Adrenal gland (tissue), 12 donors: ENCODE data around the gene ATR. TPM values are rescaled to one million over a fixed set of nuclear protein-coding genes. Genes with fewer than 3 reads are reported as not detected.

Experiments
- DNase-seq, 7 donors: peaks; one replicate each; pipeline ENCODE4 v3.0.0-alpha.2; 2019 to 2020
- H3K27ac ChIP-seq, 5 donors: fragments of 200-600 bp; sonication (generic) in 4 of 5; 1 replicate in 3 of 5; 2 replicates in 2 of 5; pipeline versions ENCODE4 v1.5.1 to v1.8.0; 2016 to 2020; ENCODE audit warnings: mild to moderate bottlenecking in 1 of 5
- H3K27me3 ChIP-seq: fragments of 200-600 bp; 2 replicates; pipeline ENCODE4 v1.8.0; 2021
- H3K36me3 ChIP-seq, 2 donors: fragments of 200-600 bp; replicated peaks in 1 of 2; 1 replicate in 1 of 2; 2 replicates in 1 of 2; pipeline versions ENCODE4 v1.5.1 to v1.8.0; 2018 to 2022
- H3K4me1 ChIP-seq, 2 donors: fragments of 200-600 bp; replicated peaks in 1 of 2; 1 replicate in 1 of 2; 2 replicates in 1 of 2; pipeline versions ENCODE4 v1.5.1 to v1.8.0; 2018 to 2021
- H3K4me3 ChIP-seq, 4 donors: fragments of 200-600 bp; sonication (generic) in 3 of 4; one replicate each; pipeline ENCODE4 v1.5.1; 2016 to 2018
- H3K9me3 ChIP-seq, 3 donors: fragments of 200-600 bp; sonication (generic) in 1 of 3; replicated peaks in 1 of 3; 1 replicate in 2 of 3; 2 replicates in 1 of 3; pipeline versions ENCODE4 v1.5.1 to v1.8.0; 2016 to 2021
- POLR2A ChIP-seq, 2 donors: fragments of 450-650 bp; IDR thresholded peaks; one replicate each; pipeline ENCODE4 v1.6.1; 2017; ENCODE audit warnings: antibody characterized with exemption in 2 of 2, mild to moderate bottlenecking in 2 of 2, moderate library complexity in 1 of 2
- WGBS, 4 donors: extraction: QIAGEN DNeasy Blood & Tissue Kit in 2 of 4; methylation state at CpG; one replicate each; pipeline versions ENCODE4 v1.1.5 to v1.1.7; 2013 to 2017; 5-methylcytosine and 5-hydroxymethylcytosine counted together
- intact Hi-C, 2 donors: fragments of 100-400 bp; cut with DNase I; formaldehyde crosslinking; loops; one replicate each; pipeline versions ENCODE4 v1.14.1 to v1.15.0; 2022 to 2023
- polyA plus RNA-seq, 3 donors: library from polyadenylated mRNA; stranded (reverse); fragments of 200-250 nt in 2 of 3; fragments of 350-450 nt in 1 of 3; fragmentation: Illumina TruSeq in 1 of 3; extraction: RNeasy Lipid Tissue Mini Kit (QIAGEN cat#74804) in 1 of 3; gene quantifications; one replicate each; pipeline ENCODE4 v1.2.3, GENCODE V29; 2013 to 2014
- total RNA-seq, 9 donors: library from RNA; depleted of rRNA in 4 of 9; stranded (reverse); fragments of >200 nt in 4 of 9; fragments of 120-200 nt in 1 of 9; fragmentation: NEBNext Ultra II Directional in 1 of 9; extraction: Animal tissue kit (Norgen Biotek cat#: 25700) in 1 of 9; gene quantifications; one replicate each; pipeline versions ENCODE4 v1.1.0 to v1.2.4, GENCODE V29; 2013 to 2023
- TF ChIP-seq, protein P1 (sequence below), 6 experiments: fragments of 450-650 bp in 4 of 6; fragments of 200-600 bp in 2 of 6; sonication (generic) in 1 of 6; IDR thresholded peaks; 1 replicate in 5 of 6; 2 replicates in 1 of 6; pipeline versions ENCODE4 v1.5.1 to v1.8.0; 2016 to 2021; ENCODE audit warnings: antibody characterized with exemption in 6 of 6, mild to moderate bottlenecking in 2 of 6, moderate library complexity in 1 of 6
- donor health status: healthy with polysubstance abuse.
- donor health status: Bipolar disorder and iron deficiency.
- donor health status: DM: yes; HTN: yes; CAD: no.
- donor health status: DM: no; HTN: no; CAD: no.
- donor health status: DM: no; HTN: no; CAD: no.
- donor health status: DM: yes; HTN: yes; CAD: no.

Gene ATR
- total and polyA plus RNA-seq, 12 donors = 34.7 to 131 (median 53.3) TPM

DNA sequence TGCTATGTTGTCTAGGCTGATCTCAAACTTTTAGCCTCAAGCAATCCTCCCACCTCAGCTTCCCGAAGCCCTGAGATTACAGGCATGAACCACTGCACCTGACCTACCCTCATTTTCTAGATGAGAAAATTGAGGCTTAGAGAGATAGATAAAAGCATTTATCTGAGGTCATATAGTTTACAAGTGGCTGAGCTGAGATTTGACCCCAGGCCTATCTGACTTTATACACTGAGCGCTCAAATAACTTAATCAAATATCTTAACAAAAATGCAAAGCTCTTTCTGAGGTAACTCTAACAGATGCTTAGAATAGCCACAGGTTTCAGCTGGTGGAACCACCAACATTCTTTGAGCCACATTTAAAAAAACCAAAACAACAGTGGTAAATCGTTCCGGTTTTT is 23.2 kb upstream of the ATR start:
- no peak overlapping the region for H3K4me3 ChIP-seq
- no peaks in the 10 kb centered on the region for H3K27me3 ChIP-seq
- H3K36me3 ChIP-seq = no peaks in the 10 kb centered on the region
- no peak for DNase-seq
- TF ChIP-seq, protein P1, sequence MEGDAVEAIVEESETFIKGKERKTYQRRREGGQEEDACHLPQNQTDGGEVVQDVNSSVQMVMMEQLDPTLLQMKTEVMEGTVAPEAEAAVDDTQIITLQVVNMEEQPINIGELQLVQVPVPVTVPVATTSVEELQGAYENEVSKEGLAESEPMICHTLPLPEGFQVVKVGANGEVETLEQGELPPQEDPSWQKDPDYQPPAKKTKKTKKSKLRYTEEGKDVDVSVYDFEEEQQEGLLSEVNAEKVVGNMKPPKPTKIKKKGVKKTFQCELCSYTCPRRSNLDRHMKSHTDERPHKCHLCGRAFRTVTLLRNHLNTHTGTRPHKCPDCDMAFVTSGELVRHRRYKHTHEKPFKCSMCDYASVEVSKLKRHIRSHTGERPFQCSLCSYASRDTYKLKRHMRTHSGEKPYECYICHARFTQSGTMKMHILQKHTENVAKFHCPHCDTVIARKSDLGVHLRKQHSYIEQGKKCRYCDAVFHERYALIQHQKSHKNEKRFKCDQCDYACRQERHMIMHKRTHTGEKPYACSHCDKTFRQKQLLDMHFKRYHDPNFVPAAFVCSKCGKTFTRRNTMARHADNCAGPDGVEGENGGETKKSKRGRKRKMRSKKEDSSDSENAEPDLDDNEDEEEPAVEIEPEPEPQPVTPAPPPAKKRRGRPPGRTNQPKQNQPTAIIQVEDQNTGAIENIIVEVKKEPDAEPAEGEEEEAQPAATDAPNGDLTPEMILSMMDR (IDR thresholded peaks at IDR 0.05) = no peak
- TF ChIP-seq POLR2A (IDR thresholded peaks at IDR 0.05) = no peak
- peaks cover 0 to 5% of the 10 kb centered on the region in 2 donors for H3K4me1 ChIP-seq
- 89 to 96% (median 93%) methylated on average over 4 of the region's 4 CpGs for WGBS, 4 donors
- no peak overlapping the region for H3K27ac ChIP-seq
- no peaks in the 10 kb centered on the region for H3K9me3 ChIP-seq
- intact Hi-C loops = no loop called here

DNA sequence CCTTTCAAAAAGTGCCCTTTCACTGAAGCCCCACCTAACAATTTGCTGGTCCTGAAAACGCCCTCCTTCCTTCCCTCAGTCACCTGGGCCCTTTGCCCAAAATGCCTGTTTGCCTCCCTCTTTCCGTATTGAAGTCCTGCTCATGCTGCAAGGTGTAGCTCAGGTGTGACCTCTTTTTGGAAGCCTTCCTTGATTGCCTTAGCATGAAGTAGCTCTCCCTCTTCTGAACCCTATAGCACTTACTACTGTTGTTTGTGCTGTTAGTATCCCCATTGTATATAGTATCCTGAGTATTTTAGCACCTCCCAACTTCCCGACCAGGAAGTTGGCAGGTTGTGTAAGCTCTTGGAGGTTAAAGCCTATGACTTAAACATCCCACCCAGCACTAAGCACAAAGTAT is 19.4 kb upstream of the ATR start:
- Histone ChIP-seq H3K27ac (no peak overlapping the region), H3K27me3 (no peaks in the 10 kb centered on the region), H3K4me1 (peaks cover 0 to 8% of the 10 kb centered on the region in 2 donors), H3K4me3 (no peak overlapping the region), H3K36me3 (no peaks in the 10 kb centered on the region), H3K9me3 (no peaks in the 10 kb centered on the region)
- DNase-seq = no peak
- 80 to 89% (median 83%) methylated on average over 3 of the region's 3 CpGs for WGBS, 4 donors
- intact Hi-C loops = no loop called here
- TF ChIP-seq, protein P1 (IDR thresholded peaks at IDR 0.05) = no peak
- TF ChIP-seq POLR2A (IDR thresholded peaks at IDR 0.05) = no peak

DNA sequence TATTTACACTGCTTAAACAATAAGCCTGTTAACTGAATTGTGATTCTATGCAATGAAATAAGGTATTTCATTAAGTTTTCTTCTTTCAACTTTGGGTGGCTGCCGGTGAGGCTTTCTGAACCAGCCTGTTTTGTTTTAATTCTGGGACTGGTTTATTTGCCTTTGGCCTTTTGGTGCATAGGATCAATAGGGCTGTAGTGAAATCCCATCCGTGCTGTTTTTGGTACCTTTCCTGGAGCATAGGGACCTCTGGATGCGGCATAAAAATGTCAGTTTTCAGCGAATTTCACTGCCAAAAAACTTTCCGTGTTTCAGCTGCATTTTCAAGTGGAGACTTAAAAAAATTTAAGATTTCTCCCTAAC is 18.2 kb upstream of the ATR start:
- intact Hi-C loops = no loop called here
- no peaks in the 10 kb centered on the region for H3K27me3 ChIP-seq
- 8 to 17% (median 13%) methylated on average over 5 of the region's 5 CpGs for WGBS, 4 donors
- H3K36me3 ChIP-seq = no peaks in the 10 kb centered on the region
- H3K9me3 ChIP-seq = no peaks in the 10 kb centered on the region
- peak overlapping the region in 3 of 5 donors; percentile 9 to 84 (median 55) for H3K27ac ChIP-seq
- H3K4me3 ChIP-seq = peak overlapping the region in 2 of 4 donors; percentile 60 to 70
- no peak for TF ChIP-seq POLR2A (IDR thresholded peaks at IDR 0.05)
- TF ChIP-seq, protein P1 (IDR thresholded peaks at IDR 0.05) = no peak
- H3K4me1 ChIP-seq = peaks cover 0 to 8% of the 10 kb centered on the region in 2 donors
- no peak for DNase-seq

DNA sequence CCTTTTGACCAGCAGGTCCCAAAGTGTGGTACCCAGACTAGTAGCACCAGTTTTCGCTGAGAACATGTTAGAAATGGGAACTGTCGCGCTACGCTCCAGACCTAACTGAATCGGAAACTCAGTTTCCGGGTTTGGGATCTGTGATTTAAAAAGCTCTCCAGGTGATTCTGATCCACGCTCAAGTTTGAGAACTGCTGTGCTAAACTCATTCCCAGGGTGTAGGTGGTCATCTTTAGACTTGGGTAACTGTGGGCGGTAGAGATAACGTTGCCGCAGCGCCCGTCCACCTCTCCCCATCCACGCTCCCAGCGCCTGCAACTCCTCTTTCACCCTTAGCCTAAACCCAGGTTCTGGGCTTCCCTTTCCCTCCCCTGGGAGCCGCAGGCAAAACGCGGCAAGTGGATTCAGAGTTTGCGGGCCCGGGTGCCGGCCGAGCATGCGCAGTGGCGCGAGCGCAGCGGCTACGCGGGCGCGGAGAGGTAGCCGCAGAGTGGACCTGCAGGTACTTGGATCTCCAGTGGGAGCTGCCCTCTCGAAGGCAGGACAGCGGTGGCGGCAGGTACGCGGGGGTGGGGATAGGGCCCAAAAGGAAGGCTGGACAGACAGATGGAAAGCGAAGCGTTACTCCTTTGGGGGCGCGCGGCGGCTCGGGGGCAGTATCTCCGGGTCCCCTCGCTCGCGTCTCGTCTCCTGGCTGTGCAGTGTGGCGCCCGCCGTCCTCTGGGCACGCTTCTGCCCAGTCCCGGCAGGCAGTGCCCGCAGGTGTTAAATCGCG is 17.6 kb upstream of the ATR start, which contains the start of gene PLS1:
Gene PLS1 (plus strand): TSS at position 443 of the 775 bp plus-strand sequence. CDS start 67,845 bp downstream, outside the sequence.
- H3K4me3 ChIP-seq = peak within 1 kb of the TSS; percentile 15 to 70 (median 49)
- TF ChIP-seq, protein P1 (IDR thresholded peaks at IDR 0.05) = peak in 2 of 6 experiments; percentile 14 to 33
- TF ChIP-seq POLR2A (IDR thresholded peaks at IDR 0.05) = peak; percentile 64 to 85
- DNase-seq = peak; percentile 84 to 92 (median 89)
- peaks cover 0 to 8% of the 10 kb centered on the region in 2 donors for H3K4me1 ChIP-seq
- no peaks in the 10 kb centered on the region for H3K36me3 ChIP-seq
- intact Hi-C loops = no loop called here
- peak within 1 kb of the TSS in 4 of 5 donors; percentile 30 to 84 (median 65) for H3K27ac ChIP-seq
- H3K9me3 ChIP-seq = no peaks in the 10 kb centered on the region
- 0 to 1% (median 0%) methylated on average over 14 to 56 of the region's 56 CpGs for WGBS, 4 donors
- no peaks in the 10 kb centered on the region for H3K27me3 ChIP-seq
